SK-N-DZ (cell line): ENCODE measurements around the gene SMIM20.
"Not testable (repeated sequence)": the region's sequence is repeated elsewhere in the genome, so short reads cannot be mapped to it uniquely, and the experiment has no call there.

Source experiments
- DNase-seq: peaks from one replicate; pipeline ENCODE4 v3.0.0-alpha.2; 2015; ENCODE audit warnings: low spot score

SMIM20 gene

GRCh38 chr4:25890571-25891485 is 23.2 kb upstream of the SMIM20 start:
- DNase-seq, result peak; percentile 26

GRCh38 chr4:25892796-25893195 is 21.2 kb upstream of the SMIM20 start:
- no peak for DNase-seq

- DNase-seq, result no peak
Measured at GRCh38 chr4:25896776-25897539, 17.1 kb upstream of the SMIM20 start.

GRCh38 chr4:25900310-25900709 is 13.7 kb upstream of the SMIM20 start:
- DNase-seq, result no peak

- DNase-seq, result no peak
Measured at GRCh38 chr4:25901030-25901430, 13.0 kb upstream of the SMIM20 start.

GRCh38 chr4:25903900-25904747 is 9.9 kb upstream of the SMIM20 start:
- no peak for DNase-seq

- DNase-seq, result no peak
Measured at GRCh38 chr4:25904748-25905082, 9.3 kb upstream of the SMIM20 start.

GRCh38 chr4:25905371-25905770 is 8.6 kb upstream of the SMIM20 start:
- DNase-seq, result no peak

- DNase-seq, result not testable (repeated sequence)
Measured at GRCh38 chr4:25906113-25906512, 7.9 kb upstream of the SMIM20 start.

GRCh38 chr4:25908491-25908901 is 5.5 kb upstream of the SMIM20 start:
- DNase-seq, result no peak

GRCh38 chr4:25911356-25911755 is 2.7 kb upstream of the SMIM20 start:
- no peak for DNase-seq

GRCh38 chr4:25913056-25913850 is 767 bp upstream of the SMIM20 start:
- peak; percentile 56 for DNase-seq

GRCh38 chr4:25914670-25915352 is 791 bp downstream of the SMIM20 start:
- no peak for DNase-seq

- no peak for DNase-seq
Measured at GRCh38 chr4:25915353-25915705, 1.3 kb downstream of the SMIM20 start.

GRCh38 chr4:25916870-25917269 is 2.9 kb downstream of the SMIM20 start:
- DNase-seq, result no peak

GRCh38 chr4:25919676-25920075 is 5.7 kb downstream of the SMIM20 start:
- no peak for DNase-seq

- no peak for DNase-seq
Measured at GRCh38 chr4:25921922-25922321, 7.9 kb downstream of the SMIM20 start.

- no peak for DNase-seq
Measured at GRCh38 chr4:25922812-25923369, 8.9 kb downstream of the SMIM20 start.

GRCh38 chr4:25923745-25924144 is 9.7 kb downstream of the SMIM20 start:
- no peak for DNase-seq

GRCh38 chr4:25925486-25926201 is 11.6 kb downstream of the SMIM20 start:
- DNase-seq, result peak; percentile 53
